GM21717 (cell line): ENCODE measurements around the gene IGFLR1.
"Not testable (repeated sequence)": the region's sequence is repeated elsewhere in the genome, so short reads cannot be mapped to it uniquely, and the experiment has no call there.

Source experiments
- ATAC-seq: cut with Tn5 transposase; IDR thresholded peaks from one replicate; pipeline ENCODE4 v1.9.1; 2021; ENCODE audit warnings: mild to moderate bottlenecking, moderate library complexity; ENCODE audit not compliant: unreplicated experiment

The IGFLR1 gene

GRCh38 chr19:35727053-35727955 lies 14.9 kb downstream of the IGFLR1 start:
- no peak for ATAC-seq

- no peak for ATAC-seq
Measured at GRCh38 chr19:35725216-35725861, 16.9 kb downstream of the IGFLR1 start.

GRCh38 chr19:35724560-35724959 lies 17.7 kb downstream of the IGFLR1 start:
- no peak for ATAC-seq

DNA sequence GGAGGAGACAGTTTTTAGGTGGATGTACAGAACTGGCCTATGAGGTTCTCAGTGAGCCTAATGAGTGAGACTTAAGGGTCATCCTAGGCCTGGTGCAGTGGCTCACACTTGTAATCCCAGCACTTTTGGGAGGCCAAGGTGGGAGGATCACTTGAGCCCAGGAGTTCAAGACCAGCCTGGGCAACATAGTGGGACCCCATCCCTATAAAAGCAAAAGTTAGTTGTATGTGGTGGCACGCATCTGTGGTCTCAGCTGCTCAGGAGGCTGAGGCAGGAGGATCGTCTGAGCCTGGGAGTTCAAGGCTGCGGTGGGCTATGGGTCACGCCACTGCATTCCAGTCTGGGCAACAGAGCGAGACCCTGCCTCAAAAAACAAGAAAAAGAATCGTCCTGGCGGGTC lies 18.1 kb downstream of the IGFLR1 start:
- not testable (repeated sequence) for ATAC-seq

- ATAC-seq, result no peak
Measured at GRCh38 chr19:35723671-35724070, 18.6 kb downstream of the IGFLR1 start.

- no peak for ATAC-seq
Measured at GRCh38 chr19:35722897-35723296, 19.4 kb downstream of the IGFLR1 start.

DNA sequence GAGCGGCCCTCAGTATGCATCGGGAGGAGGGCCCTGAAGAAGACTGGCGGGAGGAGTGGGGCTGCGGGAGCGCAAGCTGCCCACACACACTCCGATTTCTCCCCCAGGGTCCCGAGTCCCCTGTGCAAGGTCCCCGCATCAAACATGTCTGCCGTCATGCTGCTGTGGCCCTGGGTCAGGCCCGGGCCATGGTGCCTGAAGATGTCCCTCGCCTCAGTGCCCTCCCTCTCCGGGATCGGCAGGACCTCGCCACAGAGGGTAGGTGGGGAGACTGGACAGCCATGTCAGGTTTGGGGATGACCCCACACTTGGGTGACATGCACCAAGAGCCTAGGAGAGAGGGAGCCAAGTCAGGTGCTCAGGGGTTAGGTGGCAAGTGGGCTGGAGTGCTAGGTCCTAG lies 19.8 kb downstream of the IGFLR1 start:
- no peak for ATAC-seq

DNA sequence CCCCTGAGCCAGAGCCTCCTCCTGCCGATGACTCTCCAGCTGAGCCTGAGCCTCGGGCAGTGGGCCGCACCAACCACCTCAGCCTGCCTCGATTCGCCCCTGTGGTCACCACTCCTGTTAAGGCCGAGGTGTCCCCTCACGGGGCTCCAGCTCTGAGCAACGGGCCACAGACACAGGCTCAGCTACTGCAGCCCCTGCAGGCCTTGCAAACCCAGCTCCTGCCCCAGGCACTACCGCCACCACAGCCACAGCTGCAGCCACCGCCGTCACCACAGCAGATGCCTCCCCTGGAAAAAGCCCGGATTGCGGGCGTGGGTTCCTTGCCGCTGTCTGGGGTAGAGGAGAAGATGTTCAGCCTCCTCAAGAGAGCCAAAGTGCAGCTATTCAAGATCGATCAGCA lies 20.9 kb downstream of the IGFLR1 start:
- no peak for ATAC-seq

- ATAC-seq, result no peak
Measured at GRCh38 chr19:35720648-35721047, 21.6 kb downstream of the IGFLR1 start.

GRCh38 chr19:35720163-35720524 lies 22.1 kb downstream of the IGFLR1 start:
- no peak for ATAC-seq

GRCh38 chr19:35719402-35720162 lies 22.7 kb downstream of the IGFLR1 start:
- ATAC-seq, result no peak

- no peak for ATAC-seq
Measured at GRCh38 chr19:35718345-35719041, 23.8 kb downstream of the IGFLR1 start.

DNA sequence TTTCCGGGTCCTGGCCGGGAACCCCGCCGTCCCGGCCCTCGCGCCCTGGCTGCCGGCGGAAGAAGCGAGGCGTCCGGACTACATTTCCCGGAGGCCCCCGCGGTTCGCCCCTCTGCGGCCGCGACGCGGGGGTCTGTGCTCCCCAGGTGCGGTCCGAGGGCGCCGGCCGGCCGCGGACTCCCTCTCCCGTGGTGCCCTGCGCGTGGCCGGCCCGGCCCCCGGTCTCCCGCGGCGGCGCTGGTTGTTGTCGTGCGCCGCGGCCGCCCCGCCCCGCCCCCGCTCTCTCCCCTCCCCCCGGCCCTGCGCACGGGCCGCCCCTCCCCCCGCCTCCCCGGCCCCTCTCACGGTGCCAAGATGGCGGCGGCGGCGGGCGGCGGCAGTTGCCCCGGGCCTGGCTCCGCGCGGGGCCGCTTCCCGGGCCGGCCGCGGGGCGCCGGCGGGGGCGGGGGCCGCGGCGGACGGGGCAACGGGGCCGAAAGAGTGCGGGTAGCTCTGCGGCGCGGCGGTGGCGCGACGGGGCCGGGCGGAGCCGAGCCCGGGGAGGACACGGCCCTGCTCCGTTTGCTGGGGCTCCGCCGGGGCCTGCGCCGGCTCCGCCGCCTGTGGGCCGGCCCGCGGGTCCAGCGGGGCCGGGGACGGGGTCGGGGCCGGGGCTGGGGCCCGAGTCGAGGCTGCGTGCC lies 24.4 kb downstream of the IGFLR1 start, which contains the start of gene KMT2B:
Gene KMT2B (plus strand): TSS at position 339 of the 680 bp plus-strand sequence. CDS start 16 bp downstream, at position 355.
- no peak for ATAC-seq

- peak; percentile 49 for ATAC-seq
Measured at GRCh38 chr19:35716801-35717664, 25.2 kb downstream of the IGFLR1 start.

DNA sequence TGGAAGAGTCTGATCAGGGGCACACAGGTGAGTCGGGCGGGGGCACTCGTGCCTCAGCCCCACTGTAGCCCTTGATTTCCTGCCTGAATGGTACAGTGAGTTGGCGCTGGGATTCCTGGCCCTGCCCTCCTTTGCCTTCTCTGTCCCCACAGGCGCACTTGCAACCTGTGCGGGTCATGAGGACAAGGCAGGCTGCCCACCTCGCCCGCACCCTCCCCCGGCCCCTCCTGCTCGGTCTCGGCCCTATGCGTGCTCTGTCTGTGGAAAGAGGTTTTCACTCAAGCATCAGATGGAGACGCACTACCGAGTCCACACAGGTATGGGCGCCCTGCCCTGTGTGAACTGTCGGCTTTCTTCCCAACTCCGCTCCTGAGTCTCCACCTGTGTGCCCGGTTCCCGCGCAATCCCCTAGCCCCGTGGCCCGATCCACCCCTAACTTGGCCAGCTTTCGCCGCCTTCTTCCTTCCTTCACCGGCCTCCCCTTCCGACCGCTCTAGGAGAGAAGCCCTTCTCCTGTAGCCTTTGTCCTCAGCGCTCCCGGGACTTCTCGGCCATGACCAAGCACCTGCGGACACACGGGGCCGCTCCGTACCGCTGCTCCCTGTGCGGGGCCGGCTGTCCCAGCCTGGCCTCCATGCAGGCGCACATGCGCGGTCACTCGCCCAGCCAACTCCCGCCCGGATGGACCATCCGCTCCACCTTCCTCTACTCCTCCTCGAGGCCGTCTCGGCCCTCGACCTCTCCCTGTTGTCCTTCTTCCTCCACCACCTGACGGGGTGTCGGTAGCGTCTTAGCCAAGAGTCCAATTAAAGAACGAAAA lies 26.1 kb downstream of the IGFLR1 start:
- ATAC-seq, result no peak

DNA sequence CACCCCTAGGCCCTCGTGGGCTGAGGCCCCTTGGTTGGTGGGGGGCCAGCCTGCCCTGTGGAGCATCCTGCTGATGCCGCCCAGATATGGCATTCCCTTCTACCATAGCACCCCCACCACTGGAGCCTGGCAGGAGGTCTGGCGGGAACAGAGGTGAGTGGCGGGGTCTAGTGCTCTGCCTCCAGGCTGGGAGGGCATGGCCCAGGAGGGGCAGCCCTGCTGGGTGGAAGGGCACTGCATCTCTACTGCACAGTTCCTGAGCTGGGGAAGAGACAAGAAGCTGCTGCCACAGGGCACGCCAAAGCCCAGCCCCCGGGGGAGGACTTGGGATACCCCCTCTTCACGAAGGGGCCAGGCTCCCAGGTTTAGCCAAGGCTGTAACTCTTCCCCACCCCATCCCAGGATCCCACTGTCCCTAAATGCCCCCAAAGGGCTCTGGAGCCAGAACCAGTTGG lies 26.9 kb downstream of the IGFLR1 start:
- no peak for ATAC-seq

GRCh38 chr19:35714601-35715354 lies 27.5 kb downstream of the IGFLR1 start:
- ATAC-seq, result no peak
